Activated naive CD4-positive, alpha-beta T cell treated with Interleukin-2 at 50 U/mL for 16 hours (primary cell): ENCODE data around the gene SMU1.
"Not testable (repeated sequence)": the region's sequence is repeated elsewhere in the genome, so short reads cannot be mapped to it uniquely, and the experiment has no call there.

Experiments
- DNase-seq: peaks from one replicate; pipeline ENCODE4 v3.0.0-alpha.2; 2020

Gene SMU1

GRCh38 chr9:33104401-33104800 lies 27.9 kb upstream of the SMU1 start:
- no peak for DNase-seq

GRCh38 chr9:33103501-33104281 lies 27.2 kb upstream of the SMU1 start:
- no peak for DNase-seq

DNA sequence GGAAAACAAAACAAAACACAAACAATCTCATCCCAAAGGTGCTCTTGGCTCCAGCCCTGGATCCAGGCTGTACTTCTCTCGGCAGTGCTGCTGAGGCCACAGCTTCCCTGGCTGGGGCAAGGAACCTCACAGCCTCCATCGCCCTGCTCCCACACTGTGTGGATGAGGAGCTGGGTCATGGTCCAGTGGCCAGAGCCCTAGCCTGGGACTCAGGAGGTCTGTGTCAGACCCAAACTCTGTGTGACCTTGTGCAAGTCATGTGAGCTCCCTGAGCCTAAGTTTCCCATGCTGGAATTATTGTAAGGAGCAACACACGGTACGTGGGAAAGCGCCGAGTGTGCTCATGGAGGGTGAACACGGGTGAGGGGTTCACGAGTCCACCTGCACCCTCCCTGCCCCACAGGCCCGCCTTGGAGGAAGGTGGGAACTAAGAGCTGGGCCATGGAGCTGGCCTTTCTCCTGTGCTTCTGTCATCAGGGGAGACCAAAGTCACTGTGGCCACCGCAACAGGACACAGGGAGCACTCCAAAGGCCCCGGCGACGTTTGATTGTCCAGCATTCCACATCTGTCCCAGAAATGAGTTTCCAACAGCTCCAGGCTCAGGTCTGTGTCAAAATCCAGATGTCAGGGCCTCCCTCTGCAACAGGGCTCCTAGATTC lies 26.2 kb upstream of the SMU1 start:
- DNase-seq = no peak

DNA sequence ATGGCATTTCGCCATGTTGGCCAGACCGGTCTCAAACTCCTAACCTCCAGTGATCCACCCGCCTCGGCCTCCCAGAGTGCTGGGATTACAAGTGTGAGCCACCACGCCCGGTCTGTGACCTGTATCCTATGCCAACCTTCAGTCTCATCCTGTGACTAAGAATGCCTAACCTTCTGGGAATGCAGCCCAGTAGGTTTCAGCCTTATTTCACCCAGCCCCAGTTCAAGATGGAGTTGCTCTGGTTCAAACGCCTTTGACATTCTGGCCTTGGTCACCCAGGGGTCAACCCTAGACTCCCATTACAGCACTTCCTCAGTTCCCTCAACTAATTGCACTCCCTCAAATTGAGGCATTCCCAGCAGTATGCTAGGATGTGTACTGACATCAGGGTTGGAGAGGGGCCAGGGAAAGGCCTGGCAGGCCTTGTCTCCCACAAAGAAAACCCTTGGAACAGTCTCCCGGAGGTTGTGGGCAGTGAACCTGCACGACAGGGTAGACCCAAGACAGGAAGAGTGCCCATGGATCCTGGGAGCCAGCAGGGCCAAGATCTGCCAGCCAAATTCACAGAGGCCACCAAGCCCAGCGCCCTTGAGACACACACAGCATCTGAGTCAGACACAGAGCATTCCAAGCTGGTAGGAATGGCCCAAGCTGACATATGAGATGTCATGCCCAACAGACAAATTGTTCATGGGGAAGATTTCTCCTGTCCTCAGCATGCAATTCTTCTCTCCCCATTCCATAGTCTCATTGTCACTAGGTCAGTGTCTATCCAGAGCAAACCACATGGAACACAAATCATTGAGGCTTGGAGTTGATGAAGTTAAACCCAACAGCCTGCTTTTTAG lies 24.9 kb upstream of the SMU1 start:
- no peak for DNase-seq

DNA sequence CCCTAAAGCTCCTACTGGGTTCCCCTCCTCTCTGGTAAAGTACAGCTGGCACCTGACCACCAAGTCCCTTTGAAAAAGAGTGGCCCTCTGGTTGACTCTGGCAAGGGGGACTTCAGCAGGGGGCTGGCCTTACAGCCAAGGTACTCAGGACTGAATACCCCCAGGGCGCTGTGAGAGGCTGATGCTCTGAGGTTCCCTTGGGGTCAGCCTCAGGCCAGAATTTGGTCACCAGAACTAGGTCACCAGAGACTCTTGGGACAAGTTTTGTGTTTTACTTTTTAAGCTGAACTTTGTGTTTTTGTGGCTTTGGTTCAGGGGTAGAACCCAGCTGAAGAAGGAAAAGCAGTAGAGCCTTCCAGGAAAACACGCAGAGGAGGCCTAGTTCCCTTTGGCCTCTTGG lies 23.3 kb upstream of the SMU1 start:
- no peak for DNase-seq

- DNase-seq = no peak
These were observed 20.7 kb upstream of the SMU1 start for GRCh38 chr9:33097192-33097591.

DNA sequence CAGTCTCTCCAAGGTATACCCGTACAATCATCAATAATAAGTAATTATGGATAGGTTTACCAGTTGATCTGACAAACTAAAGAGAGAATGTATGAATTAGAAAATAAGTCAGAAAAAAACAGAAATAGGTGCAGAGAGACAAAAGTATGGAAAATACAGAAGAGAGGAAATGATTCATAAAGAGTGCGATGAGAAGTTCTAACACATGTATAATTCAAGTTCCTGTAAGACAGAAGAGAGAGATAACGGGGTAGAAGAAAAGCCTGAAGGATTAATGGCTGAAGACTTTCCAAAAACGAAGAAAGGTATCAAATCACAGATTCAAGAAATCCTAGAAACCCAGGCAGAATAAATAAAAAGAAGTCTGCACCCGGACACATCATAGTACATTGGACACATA lies 16.2 kb upstream of the SMU1 start:
- DNase-seq = no peak

- not testable (repeated sequence) for DNase-seq
These were observed 9.2 kb upstream of the SMU1 start for GRCh38 chr9:33085672-33086071.

GRCh38 chr9:33082538-33083326 lies 6.3 kb upstream of the SMU1 start:
- DNase-seq = no peak

GRCh38 chr9:33082128-33082527 lies 5.7 kb upstream of the SMU1 start:
- no peak for DNase-seq

DNA sequence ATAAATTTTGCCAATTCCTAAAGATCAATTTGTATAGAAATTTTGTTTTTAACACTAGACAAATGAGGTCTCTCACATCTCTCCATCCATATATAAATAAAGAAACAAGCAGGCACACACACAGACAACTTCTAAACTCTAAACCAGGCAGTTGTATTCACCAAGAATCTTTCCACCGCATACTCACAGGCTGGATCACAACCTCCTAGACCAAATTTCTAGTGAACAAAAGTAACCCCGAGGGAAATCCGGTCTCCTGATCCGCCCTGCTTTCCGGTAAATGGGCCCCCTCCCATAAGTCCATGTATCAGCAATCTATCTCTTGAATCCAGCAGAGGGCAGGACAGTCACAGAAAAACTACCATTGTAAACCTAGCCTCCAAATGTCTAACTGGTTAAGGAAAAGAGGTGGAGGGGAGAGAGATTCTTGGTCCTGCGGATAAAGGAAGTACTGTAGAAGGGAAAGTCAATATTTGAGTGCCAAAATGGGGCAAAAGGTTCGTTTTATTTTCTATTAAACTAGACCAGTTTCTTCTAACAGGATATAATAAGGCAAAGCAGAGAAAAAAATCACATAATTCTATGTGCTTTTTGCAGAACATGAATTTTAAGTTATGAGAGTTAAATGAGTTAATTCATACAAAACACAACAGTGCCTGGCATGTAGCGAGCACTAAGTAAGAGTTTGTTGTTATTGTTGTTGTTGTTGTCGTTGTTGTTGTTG lies 4.8 kb upstream of the SMU1 start:
- peak; percentile 59 for DNase-seq

DNA sequence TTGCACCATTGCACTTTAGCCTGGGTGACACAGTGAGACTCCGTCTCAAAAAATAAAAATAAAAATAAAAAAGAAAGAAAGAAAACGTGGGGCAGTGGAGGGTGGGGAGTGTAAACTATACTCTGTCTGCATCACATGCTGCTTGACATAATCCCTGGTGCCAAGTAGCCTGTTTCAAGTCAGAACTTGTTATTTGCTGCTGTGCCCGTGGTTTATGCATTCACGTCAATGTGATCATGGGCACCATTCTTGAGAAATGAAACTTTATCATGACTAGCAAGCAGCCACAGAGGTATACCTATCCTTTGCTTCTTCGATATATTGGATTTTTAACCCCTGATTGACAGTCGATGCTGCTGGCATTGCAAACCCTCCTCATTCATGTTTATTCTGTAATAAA lies 4.1 kb upstream of the SMU1 start:
- no peak for DNase-seq

DNA sequence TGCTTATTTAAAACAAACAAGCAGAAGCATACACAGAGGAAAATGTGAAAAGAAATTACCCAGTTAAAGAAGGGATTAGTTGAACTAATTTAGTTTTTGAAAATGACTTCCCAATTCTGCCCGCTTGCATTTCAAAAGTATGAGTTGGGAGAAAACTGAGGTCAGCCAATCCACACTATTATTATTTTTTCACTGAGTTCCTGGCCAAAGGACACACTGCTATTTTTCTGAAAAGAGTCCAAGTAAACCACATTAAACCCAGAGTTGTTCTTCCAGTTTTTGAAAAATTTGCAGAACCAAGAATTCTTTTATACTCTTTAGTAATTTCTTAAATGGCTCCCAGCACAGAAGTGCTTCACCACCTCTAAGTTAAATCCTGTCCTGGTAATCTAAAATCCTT lies 7.5 kb downstream of the SMU1 start:
- DNase-seq = no peak

DNA sequence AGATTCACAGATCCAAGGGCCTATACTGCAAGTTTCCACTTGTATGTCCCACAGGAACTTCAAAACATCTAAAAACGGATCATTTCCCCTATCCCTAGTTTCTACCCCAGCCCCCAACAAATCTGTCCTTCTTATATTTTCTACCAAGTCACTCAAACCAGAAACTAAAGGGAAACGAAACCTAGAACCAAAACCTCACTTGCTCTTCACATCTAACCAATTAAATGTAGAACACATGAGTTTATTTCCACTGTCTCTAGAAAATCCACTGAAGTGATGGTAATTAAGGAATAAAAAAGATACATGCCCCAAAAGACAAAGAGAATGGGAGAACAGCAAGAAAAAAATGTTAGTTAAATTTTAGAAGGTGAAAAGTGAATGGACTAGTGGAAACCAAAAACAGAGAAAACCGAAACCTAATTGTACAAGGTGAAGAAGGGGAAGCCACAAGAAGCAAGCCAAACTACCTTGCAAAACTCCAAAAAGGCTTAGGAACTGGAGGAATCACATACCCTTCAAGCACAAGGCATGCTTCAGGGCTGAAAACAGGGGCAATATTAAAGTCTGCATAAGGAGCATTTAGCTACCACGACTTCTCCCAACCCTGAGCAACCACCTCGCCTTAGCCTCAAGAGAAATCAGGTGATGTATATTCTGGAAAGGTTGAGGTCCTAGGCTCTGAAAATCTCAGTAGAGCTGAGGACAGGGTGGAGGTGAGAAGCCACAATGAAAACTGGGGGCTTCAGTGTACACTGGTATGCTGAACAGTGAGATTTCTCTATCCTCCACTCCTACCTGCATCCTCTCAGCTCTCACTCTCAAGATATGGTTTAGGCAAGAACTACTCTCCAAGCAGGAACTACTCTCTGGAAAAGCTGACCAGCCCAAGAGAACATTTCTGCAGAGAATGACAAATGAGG lies 11.1 kb downstream of the SMU1 start:
- DNase-seq = no peak

DNA sequence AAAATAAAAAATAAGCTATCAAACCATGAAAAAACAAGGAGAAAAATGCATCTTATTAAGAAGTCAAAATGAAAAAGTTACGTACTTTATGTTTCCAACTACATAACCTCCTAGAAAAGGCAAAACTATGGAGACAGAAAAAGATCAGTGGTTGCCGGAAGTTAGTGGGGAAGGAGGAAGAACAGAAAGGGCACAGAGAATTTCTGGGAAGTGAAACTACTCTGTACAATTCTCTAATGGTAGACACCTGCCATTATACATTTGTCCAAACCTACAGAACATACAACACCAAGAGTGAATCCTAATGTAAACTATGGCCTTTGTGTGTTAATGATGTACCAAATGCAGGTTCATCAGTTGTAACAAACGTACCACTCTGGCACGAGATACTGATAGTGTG lies 25.3 kb downstream of the SMU1 start:
- no peak for DNase-seq

- DNase-seq = no peak
These were observed 26.7 kb downstream of the SMU1 start for GRCh38 chr9:33049680-33050361.

DNA sequence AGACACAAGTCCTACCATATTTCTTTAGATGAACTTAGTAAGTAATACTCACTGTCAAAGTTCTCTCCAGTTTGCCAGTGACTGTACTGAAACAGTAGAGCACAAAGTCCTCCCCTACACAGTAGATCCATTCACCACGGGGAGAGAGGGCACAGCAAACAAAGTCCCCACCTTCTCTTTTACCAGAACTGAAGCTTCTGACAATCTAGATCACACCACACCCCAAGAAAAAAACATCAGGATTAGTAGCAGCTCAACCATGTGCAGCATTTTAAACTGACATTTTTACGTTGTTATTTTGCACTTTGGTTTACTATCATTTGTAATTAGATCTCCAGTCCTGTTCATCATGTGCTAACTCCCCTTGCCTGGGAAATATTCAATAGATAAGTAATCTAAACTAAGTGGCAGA lies 28.4 kb downstream of the SMU1 start:
- no peak for DNase-seq

DNA sequence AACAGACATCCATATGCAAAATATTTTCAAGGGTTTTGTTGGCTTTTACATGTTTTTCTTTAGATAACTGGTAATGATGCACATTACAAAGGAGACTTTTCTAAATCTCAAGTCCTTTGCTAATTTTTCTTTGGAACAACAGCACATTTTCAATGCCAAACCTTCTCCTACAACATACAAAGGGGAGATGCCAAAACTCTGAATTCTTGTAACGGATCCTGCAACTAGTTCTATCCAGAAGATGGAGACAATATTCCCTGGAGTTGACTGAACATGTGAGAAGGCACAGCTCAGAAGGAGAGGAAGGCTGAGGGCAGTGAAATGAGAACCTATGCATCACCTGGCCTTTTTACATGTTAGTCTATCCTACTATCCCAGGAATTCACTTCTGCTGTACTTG lies 30.4 kb downstream of the SMU1 start:
- no peak for DNase-seq

GRCh38 chr9:33044677-33045282 lies 31.7 kb downstream of the SMU1 start:
- DNase-seq = no peak

DNA sequence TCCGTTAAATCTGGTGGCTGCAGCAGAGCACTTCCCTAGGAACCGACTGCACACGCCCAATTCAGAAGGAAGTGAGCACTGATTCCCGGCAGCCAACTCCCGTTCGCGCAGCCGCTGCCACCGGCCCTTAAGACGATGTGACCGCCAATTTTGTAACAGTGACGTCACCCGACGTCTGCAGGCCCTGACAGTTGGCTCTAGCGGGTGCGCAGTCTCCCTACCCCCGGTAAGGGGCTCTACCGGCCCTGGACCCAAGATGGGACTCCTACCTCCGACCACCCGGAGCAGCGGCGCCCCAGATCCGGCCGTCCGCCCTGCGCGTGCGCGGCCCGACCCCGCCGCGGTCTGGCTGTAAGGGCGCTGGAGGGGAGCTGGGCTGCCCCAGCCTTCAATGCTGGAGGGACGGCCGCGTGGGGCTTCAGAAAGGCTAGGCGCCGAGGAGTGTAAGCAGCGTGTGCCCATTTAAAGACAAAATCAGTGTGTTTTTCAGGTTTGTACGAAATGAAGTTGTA lies 32.3 kb downstream of the SMU1 start:
- peak; percentile 54 for DNase-seq
